ENCODE results near the gene HMGB2.

Gene HMGB2

DNA sequence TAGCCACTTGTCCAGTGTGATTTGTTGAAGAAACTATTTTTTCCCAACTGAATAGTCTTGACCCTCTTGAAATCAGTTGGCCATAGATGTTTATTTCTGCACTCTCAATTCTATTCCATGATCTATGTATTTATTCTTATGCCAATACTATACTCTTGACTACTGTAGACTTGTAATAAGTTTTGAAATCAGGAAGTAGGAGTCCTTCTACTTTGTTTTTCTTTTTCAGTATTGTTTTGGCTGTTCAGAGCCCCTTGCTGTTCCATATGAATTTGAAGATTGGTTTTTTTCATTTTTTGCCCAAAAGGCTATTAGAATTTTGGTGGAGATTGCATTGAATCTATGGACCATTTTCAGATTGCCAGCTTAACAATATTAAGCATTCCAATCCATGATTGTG, 46.8 kb upstream of the HMGB2 start:
- TF ChIP-seq FOXM1 (IDR thresholded peaks at IDR 0.05; ENCODE audit: borderline replicate concordance, low read depth) (no peak), TAF1 (IDR thresholded peaks at IDR 0.05; ENCODE audit: low read depth) (no peak), TCF12 (IDR thresholded peaks at IDR 0.05; ENCODE audit: low read depth) (no peak), MAX (IDR thresholded peaks at IDR 0.05) (no peak), YY1 (IDR thresholded peaks at IDR 0.05; ENCODE audit: low read depth) (no peak)

DNA sequence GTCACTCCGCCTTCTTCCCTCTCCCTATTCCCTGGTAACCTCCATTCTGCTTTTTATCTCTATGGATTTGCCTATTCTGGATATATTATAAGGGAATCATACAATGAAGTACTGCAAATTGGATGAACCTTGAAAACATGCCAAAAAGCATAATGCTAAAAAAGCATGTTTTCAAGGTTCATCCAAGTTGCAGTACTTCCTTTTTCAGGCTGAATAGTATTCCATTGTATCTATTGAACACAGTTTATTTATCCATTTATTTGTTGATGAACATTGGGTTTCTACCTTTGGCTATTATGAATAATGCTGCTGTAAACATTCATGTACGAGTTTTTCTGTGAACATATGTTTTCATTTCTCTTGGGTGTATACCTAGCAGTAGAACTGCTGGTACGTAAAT, 45.8 kb upstream of the HMGB2 start:
- TF ChIP-seq RAD21 (IDR thresholded peaks at IDR 0.05; ENCODE audit: low read depth), result no peak
- TF ChIP-seq TEAD4 (IDR thresholded peaks at IDR 0.05), result no peak
- TF ChIP-seq, protein P1, sequence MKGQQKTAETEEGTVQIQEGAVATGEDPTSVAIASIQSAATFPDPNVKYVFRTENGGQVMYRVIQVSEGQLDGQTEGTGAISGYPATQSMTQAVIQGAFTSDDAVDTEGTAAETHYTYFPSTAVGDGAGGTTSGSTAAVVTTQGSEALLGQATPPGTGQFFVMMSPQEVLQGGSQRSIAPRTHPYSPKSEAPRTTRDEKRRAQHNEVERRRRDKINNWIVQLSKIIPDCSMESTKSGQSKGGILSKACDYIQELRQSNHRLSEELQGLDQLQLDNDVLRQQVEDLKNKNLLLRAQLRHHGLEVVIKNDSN (IDR thresholded peaks at IDR 0.05), result no peak
- TF ChIP-seq ZBTB7A (IDR thresholded peaks at IDR 0.05; ENCODE audit: low read depth), result no peak
- TF ChIP-seq TAF1 (IDR thresholded peaks at IDR 0.05; ENCODE audit: low read depth), result no peak
- no peak for TF ChIP-seq FOXM1 (IDR thresholded peaks at IDR 0.05; ENCODE audit: borderline replicate concordance, low read depth)

DNA sequence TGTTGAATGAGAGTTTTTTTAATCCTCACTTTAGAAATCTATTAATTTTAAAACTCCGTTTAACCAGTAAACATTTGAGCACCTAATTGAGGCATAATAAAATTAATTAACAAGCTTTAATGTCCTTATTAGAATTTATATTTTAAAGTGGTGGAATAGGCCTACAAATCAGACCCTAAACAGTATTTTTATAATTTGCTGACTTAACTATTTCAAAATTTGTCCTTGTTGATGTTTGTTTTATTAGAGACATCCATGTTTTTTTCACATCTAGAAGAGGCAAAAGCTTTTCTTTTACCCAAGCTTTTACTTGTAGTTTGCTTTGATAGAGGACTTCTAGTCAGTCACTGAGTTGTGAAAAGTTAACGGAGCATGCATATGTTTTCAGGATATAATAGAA, 40.4 kb upstream of the HMGB2 start:
- TF ChIP-seq, protein P1 (IDR thresholded peaks at IDR 0.05), result no peak
- TF ChIP-seq RAD21 (IDR thresholded peaks at IDR 0.05; ENCODE audit: low read depth) (no peak), EGR1 (IDR thresholded peaks at IDR 0.05) (no peak), EP300 (IDR thresholded peaks at IDR 0.05; ENCODE audit: borderline replicate concordance) (no peak), YY1 (IDR thresholded peaks at IDR 0.05; ENCODE audit: low read depth) (no peak), TEAD4 (IDR thresholded peaks at IDR 0.05) (no peak), TAF1 (IDR thresholded peaks at IDR 0.05; ENCODE audit: low read depth) (no peak)
- TF ChIP-seq, protein P2, sequence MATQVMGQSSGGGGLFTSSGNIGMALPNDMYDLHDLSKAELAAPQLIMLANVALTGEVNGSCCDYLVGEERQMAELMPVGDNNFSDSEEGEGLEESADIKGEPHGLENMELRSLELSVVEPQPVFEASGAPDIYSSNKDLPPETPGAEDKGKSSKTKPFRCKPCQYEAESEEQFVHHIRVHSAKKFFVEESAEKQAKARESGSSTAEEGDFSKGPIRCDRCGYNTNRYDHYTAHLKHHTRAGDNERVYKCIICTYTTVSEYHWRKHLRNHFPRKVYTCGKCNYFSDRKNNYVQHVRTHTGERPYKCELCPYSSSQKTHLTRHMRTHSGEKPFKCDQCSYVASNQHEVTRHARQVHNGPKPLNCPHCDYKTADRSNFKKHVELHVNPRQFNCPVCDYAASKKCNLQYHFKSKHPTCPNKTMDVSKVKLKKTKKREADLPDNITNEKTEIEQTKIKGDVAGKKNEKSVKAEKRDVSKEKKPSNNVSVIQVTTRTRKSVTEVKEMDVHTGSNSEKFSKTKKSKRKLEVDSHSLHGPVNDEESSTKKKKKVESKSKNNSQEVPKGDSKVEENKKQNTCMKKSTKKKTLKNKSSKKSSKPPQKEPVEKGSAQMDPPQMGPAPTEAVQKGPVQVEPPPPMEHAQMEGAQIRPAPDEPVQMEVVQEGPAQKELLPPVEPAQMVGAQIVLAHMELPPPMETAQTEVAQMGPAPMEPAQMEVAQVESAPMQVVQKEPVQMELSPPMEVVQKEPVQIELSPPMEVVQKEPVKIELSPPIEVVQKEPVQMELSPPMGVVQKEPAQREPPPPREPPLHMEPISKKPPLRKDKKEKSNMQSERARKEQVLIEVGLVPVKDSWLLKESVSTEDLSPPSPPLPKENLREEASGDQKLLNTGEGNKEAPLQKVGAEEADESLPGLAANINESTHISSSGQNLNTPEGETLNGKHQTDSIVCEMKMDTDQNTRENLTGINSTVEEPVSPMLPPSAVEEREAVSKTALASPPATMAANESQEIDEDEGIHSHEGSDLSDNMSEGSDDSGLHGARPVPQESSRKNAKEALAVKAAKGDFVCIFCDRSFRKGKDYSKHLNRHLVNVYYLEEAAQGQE (IDR thresholded peaks at IDR 0.05; ENCODE audit: low read depth), result no peak

DNA sequence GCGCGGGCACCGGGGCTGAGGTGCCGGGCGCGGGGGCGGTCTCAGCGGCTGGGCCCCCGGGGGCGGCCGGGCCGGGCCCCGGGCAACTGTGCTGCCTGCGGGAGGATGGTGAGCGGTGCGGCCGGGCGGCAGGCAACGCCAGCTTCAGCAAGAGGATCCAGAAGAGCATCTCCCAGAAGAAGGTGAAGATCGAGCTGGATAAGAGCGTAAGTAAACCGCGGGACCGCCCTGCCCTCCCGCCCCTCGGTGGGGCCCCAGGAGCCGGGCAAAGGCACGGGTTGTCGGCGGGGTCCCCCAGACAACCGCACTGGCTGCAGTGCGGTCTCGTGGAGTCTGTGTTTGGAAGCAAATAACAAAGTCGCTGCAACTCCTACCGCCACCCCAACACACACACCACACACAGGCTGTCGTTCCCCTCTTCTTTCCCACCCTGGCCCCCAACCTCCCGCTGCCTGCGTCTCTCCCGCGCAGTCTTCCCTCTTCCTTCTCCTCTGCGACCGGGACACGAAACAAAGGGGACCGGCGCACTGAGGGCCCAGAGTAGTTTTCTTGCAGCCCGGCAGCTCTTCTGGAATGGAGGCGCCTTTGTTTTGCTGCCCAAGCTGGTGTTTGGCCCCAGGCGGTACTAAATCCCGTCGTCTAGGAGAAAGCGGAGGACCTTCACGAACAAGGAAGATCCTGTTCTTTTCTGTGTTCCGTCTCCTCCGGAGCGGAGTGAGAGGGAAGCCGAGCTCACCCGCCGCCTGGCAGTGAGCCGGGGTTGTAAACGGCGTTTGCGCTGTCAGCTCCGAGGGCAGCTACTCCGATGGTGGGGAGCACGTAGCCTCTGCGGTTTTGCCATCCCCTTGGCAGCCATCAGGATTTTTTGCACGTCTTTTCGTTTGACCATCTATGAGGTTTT, 37.4 kb upstream of the HMGB2 start:
- 0 out of 2 replicates have a peak, but pooled peaks have one; percentile 20 for TF ChIP-seq YY1 (IDR thresholded peaks at IDR 0.05; ENCODE audit: low read depth)
- peak; percentile 12; the same call in 1 of the 2 replicates for TF ChIP-seq NFIC (IDR thresholded peaks at IDR 0.05)
- no peak for TF ChIP-seq TCF12 (IDR thresholded peaks at IDR 0.05; ENCODE audit: low read depth)
- TF ChIP-seq TAF1 (IDR thresholded peaks at IDR 0.05; ENCODE audit: low read depth), result peak; percentile 17; the same call in 1 of the 2 replicates

DNA sequence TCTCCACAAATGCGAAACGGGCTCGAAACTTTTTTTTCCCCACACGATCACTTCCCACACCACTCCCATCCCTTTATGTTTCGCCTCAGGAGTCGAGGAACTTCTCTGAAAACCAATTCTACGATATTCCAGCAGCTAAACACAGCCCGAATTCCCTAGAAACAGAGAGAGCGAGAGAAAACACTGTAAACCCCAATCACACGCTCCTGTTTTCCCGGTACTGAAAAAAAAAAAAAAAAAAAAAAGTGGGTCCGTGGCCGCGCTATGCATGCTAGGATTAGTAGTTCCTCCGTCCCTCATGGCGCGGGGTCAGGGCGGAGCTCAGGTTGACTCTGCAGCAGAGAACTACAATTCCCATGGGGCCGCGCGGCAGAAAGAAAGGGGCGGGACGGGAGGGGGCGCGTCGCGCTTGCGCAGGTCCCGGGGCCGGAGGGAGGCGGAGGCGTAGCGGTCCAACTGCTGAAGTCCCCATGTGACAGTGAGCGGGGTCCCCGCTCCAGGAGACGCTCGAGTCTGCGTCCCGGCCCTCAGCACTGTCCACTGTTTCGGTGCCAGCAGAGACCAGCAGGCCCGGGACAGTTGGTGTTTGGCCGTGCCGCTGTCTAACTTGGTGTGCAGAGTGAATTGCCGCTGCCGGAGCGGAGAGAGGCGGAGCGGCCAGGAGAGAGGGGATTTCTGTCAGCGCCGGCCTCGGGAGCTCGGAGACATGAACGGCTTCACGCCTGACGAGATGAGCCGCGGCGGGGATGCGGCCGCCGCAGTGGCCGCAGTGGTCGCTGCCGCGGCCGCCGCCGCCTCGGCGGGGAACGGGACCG, 36.5 kb upstream of the HMGB2 start, which contains the start of gene SAP30:
Gene SAP30 (plus strand): TSS at position 478 of the 815 bp plus-strand sequence. CDS start 229 bp downstream, at position 707.
- TF ChIP-seq YY1 (IDR thresholded peaks at IDR 0.05; ENCODE audit: low read depth) (peak; percentile 81), EGR1 (IDR thresholded peaks at IDR 0.05) (peak; percentile 66), ZBTB7A (IDR thresholded peaks at IDR 0.05; ENCODE audit: low read depth) (peak; percentile 64), CEBPB (IDR thresholded peaks at IDR 0.05) (no peak), MAX (IDR thresholded peaks at IDR 0.05) (peak; percentile 66), TAF1 (IDR thresholded peaks at IDR 0.05; ENCODE audit: low read depth) (peak; percentile 49), TCF12 (IDR thresholded peaks at IDR 0.05; ENCODE audit: low read depth) (no peak), NFIC (IDR thresholded peaks at IDR 0.05) (0 out of 2 replicates have a peak, but pooled peaks have one; percentile 14)
- TF ChIP-seq, protein P1 (IDR thresholded peaks at IDR 0.05), result peak; percentile 82
- TF ChIP-seq, protein P2 (IDR thresholded peaks at IDR 0.05; ENCODE audit: low read depth), result peak; percentile 58

All from Ishikawa (cell line).